GM19240 (cell line): ENCODE measurements around the gene MOB1B.
"Not testable (repeated sequence)": the region's sequence is repeated elsewhere in the genome, so short reads cannot be mapped to it uniquely, and the experiment has no call there.

Experiments
- DNase-seq: peaks from one replicate; pipeline ENCODE4 v3.0.0; 2011; ENCODE audit warnings: low spot score; ENCODE audit not compliant: insufficient read length

MOB1B gene

DNA sequence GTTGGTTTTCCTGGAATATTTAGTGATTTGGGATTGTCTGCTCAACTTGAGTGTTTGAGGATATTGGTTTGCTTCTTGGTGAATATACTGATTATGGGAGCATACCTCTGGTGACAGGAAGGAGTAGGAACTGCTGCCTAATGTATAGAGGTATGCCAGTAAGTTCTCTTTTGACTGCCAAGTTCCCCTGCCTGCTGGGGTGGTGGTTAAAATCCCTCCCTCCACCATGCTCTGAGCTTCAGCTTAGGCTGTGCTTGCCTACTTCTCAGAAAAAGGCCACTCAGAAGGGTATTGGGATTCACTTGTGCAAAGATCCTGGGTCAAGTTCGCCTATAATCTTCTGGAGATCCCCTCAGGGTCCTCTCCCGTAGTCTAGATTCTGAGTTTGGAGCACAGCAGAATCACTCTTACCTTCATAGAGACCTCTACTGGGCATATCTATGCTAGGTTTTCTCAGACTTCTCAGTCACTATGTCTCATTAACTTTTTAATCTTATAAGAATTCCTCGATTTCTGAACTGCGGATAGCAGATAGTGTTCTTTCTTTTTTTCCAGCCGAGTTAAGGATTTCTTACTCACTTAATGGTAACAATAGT, 46.6 kb downstream of the MOB1B start:
- no peak for DNase-seq

DNA sequence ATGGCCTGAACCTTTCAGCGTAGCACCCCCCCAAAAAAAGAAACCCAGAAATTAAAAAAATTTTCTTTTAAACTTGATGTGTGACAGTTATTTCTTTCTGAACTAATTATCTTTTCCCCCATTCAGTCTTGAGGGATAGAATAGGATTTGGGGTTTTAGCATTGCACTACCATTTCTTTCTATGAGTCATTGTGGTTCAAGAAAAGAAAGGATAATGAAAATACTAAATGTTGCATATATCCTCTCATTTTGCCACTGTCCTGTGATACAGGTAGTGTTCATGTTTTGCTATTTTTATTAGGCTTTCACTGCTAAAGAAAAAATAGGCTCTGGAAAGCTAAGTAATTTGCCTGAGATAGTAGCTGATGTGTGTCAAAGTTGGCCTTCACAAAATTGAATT, 51.9 kb downstream of the MOB1B start:
- no peak for DNase-seq

DNA sequence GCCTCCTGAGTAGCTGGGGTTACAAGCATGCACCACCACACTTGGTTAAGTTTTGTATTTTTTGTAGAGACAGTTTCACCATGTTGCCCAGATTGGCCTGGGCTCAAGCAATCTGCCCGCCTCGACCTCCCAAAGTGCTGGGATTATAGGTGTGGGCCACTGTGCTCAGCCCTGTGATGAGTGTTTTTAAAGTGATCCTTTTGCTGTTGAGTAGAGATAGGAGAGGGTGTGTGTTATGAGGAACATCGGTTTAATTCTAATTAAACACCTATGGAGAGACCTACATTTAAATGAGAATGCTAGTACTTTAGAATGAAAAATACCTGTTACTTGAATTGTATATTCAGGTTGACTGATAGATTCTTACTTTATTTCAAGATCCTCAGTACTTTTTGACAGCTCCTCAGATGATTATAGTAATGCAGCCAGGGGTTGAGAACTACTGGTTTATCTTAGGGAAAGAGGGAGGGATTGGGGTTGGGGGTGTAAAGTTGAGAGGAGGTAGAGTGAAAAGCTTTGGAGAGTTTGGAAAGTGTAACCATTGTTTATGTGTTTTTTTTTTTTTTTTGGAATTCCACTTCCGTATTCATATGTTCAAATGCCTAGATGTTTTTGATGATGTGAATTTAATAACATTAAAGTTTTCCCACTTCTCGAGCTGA, 54.5 kb downstream of the MOB1B start:
- no peak for DNase-seq

DNA sequence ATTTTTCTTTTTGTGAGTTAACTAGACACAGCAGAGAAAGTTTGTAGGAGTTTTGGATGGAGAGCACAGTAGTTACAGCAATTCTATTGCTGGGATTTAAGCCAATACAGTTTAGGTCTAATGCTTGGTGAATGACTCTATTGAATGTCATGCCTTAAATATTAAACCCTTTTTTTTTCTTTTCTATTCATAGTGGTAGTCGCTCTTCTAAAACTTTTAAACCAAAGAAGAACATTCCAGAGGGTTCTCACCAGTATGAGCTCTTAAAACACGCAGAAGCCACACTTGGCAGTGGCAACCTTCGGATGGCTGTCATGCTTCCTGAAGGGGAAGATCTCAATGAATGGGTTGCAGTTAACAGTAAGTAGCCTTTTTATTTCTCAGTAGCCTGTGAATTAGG, 56.5 kb downstream of the MOB1B start:
- no peak for DNase-seq

DNA sequence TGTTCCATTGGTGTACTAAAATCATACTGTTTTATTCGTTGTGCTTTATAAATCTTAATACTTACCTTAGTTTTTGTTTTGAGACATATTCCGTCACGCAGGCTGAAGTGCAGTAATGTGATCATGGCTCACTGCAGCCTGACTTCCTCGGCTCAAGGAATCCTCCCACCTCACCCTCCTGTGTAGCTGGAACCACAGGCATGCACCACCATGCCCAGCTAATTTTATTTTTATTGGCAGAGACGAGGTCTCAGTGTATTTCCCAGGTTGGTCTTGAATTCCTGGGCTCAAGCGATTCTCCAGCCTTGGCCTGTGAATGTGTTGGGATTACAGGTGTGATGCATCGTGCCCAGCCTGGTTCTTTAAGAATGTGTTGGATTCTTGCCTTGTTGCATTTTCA, 66.9 kb downstream of the MOB1B start:
- DNase-seq, result no peak

DNA sequence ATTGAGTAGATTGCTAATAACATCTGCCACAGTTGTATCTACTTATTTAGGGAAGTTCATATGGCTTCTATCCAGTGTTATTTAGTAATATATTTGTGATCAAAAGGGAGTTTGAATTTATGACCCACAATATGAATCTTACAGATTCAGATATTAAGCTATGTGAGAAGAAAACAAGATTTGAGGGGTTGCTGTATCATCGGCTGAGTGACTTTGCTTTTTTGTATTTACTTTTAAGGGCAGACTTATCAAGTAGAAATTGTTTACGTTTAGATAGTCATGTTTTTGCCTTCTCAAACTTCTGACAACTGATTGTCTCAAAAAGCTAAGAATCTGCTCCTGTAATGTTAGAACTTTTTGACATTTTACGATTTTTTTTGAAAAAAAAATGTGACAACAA, 74.1 kb downstream of the MOB1B start:
- no peak for DNase-seq

DNA sequence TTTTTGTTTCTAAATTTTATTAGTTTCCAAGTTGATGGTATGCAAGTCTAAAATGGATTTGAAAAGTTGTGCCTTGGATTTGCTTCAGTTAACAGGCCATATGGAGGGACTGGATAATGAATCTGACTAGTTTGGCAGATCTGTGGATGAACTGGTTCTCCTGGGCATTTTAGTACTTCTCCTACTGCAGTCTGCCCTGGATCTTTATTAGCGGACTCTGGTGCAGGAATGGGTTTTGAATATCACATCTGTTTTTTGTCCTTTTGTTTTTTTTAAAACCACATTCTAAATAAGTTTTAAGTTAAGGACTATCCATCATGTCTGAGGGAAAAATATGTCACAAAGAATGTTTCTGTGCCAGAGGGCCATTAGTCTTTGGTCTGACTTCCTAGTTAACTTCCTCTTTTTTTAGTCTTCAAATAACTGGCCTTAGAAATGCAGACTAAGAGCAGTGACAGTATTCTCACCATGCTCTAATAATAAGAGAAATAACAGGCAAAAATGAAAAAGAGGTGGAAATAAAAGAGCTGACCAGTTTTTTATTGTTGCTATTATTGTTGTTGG, 77.4 kb downstream of the MOB1B start:
- no peak for DNase-seq

DNA sequence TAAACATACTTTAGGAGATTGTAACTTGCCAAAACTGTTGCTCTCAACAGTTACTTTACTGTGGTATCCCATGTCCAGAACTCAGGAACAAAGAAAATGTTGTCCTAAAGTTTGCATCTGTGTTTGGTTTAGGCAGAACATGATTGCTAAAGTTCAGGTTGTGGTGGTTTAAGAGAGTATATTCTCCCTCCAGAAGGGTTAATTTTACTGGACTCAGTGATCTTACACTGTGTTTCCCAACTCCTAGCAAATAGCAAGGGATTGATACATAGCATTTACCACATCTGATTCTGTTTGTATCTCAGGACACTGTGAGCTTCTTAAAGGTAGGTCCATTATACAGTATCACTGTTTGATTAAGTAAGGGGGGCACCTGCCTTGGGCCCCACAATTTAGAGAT, 78.0 kb downstream of the MOB1B start:
- DNase-seq, result no peak

DNA sequence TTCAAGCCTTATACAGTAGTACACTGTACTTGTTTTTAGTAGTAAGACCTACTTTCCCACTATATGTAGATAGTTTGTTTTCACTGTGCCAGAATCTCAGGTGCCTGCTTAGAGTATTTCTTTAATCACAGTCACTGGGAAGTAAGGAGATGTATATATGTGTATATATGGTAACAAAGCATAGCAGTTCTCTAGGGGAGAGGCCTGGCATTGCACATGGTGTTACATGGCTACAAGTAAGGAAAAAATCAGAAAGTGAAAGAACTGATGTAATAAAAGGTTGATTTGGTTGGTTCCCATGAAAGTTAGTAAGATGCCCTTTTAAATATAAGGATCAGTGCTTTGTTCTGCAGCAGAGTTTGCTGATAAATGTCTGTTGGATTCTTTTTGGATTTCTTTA, 81.9 kb downstream of the MOB1B start:
- DNase-seq, result no peak

DNA sequence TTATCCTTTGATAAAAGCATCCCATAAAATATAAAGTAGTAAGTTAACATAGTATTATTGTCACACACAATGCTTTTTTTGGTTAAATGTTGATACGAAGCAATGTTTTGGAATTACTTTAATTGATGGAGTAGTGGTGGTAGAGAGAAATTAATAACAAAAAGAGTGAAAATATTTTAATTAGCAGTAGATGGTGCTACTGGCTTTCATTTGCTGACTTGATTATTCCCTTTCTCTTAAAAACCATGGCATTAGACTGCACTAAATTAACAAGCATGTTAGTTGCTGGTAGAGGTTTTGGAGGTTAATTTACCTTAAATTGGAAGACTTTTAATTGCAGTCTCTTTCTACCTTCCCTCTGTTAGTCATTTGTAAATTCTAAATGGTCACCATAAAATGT, 82.4 kb downstream of the MOB1B start:
- DNase-seq, result no peak

DNA sequence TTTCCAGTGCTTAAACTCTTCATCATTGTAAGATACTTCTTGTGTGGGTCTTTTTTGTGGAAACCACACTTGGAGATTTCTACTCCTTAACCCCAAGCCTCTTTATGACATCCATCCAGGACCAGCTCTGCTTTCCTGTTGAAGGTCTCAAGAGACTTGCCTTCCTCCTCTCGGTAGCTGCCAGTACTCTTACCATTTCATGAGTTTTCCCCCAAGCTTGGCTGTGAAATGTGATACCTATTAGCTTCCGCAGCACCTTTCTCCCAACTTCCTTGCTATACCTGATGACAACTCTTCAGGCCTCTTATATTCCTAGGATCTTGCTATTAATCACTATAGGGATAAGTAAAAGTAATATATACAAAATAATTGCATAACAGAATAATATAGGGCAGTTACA, 89.4 kb downstream of the MOB1B start:
- no peak for DNase-seq

DNA sequence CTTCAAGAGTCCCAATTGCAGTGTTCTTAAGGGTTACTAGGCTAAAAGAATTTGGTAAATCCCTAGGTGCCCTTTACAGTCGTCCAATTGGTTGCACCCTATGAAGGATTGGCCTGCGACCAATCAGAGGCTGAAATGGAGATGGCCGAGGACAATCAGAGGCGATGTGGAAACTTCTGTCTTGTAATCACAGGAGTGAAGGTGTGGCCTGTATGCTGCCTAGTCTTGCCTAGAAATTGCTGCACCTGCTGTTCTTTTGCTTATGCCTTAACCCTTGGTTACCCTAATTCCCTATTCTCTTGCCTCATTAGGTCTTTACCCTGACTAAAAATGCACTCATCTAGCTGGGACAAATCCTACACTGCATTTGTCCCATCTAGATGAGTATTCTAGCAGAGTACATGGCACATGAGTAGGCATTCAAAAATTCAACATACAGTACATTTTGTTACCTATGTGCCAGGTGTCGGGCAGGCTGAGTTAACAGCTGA, 90.3 kb downstream of the MOB1B start:
- no peak for DNase-seq

DNA sequence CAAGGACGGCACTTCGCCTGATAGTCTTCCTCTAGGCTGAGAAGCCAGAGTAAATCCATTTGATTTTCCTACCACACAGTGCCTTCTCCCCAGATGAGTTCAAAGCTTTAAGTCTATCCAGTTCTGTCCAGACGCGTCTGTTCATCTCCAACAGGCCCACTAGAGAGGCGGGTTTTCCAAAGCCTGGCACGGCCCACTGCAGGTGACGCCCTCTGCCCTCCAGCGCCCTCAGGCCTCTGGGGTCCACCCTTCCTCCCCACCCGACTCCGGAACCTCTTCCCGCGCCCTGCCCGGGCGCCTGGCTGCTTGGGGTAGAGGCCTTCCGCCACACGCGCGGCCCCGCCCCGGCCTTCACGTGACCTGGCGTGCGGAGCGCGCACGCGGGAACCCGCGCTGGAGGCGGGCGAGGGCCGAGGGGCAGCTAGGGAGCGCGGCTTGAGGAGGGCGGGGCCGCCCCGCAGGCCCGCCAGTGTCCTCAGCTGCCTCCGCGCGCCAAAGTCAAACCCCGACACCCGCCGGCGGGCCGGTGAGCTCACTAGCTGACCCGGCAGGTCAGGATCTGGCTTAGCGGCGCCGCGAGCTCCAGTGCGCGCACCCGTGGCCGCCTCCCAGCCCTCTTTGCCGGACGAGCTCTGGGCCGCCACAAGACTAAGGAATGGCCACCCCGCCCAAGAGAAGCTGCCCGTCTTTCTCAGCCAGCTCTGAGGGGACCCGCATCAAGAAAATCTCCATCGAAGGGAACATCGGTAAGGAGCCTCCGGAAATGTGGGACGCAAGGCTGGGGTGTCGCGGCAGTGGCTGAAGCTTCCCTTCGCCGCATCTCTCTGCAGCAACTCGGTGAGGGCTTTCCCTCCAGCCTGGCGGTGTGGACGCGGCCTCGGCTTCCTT, 91.3 kb downstream of the MOB1B start, which contains the start of gene DCK:
DCK (plus strand) TSS at position 469 of the 888 bp plus-strand sequence; CDS start at position 656, 187 bp downstream.
- peak; percentile 70 for DNase-seq

DNA sequence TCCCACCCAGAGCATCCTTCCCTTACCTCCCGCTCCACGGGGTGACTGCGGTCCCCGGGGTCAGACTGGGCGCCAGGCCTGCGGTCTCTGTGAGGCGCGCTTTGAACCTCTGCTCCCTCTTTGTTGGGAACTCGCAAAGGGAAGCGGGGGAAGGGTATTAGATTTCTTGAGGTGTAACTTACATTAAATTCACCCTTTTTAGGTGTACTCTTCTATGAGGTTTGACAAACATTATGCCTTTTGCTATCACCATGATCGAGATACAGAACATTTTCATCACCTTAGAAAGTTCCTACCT, 91.8 kb downstream of the MOB1B start:
- no peak for DNase-seq

DNA sequence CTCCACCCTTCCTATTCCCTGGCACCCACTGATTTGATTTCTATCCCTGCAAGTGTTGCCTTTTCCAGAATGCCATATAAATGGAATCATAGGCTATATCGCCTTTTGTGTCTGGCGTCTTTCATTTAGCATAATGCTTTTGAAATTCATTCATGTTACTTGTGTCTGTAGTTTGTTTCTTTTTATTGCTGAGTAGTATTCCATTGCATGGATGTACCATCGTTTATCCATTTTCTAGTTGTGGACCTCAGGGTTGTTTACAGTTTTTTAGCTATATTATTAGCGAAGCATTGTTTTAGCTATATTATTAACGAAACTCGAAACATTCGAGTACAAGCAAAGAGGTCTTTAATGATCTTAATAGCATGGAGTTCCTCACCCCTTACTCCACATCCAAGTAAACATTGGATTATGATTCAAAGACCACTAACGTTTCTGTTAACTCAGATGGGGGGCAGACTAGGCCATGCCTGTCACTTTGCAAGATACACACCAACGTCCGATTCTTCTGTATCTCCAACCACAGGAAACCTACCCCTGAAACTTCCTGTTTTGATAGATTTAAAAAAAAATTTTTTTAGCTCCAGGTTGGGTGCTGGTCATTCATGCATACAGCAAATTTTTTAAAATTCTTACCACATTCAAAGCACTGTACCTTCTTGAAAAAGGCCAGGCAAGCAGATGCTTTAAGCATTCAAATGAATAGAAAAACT, 92.4 kb downstream of the MOB1B start:
- DNase-seq, result no peak

DNA sequence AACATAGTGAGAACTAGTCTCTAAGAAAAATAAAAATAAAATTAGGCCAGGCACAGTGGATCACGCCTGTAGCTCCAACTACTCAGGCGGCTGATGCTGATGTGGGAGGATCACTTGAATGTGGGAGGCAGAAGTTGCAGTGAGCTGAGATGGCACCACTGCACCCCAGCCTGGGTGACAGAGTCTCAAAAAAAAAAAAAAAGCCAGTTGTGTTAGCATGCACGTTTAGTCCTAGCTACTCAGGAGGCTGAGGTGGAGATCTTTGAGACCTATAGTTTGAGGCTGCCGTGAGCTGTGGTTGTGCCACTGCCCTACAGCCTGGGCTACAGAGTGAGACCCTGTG, 93.8 kb downstream of the MOB1B start:
- no peak for DNase-seq

DNA sequence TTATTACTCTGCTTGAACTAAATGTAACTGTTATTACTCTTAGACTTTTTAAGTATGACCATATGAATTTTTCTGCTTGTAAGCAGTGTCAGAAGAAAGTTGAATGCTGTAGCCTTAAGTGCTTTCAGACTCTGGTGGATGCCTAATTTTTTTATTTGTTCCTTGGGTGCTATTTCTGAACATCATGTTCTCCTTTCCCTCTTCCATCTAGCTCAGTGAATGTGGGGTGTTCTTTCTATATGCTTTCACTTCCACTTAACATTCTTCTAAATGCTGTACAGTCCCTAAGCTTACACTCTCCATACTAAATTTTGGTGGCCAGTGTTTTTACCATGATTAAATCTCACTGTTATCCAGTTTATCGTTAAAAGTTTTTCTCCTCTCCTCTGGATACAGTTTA, 94.9 kb downstream of the MOB1B start:
- DNase-seq, result no peak

DNA sequence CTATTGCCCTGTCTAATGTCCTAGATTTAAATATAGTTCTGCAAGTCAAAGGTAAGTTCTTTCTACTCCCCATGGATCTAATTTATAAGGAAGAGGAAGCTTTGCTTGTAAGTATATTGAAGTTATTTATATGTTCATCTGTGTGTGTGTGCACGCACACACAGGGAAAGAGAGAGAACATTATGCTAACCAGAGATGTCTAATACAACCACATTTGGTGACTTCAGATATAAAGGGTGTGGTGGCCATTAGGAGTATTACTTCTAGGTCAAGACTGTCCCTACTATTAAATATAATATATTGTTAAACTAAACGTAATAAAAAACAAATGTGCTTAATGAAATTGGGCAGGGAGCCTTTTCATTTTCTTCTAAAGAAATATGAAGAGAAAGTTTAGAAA, 95.4 kb downstream of the MOB1B start:
- DNase-seq, result no peak

DNA sequence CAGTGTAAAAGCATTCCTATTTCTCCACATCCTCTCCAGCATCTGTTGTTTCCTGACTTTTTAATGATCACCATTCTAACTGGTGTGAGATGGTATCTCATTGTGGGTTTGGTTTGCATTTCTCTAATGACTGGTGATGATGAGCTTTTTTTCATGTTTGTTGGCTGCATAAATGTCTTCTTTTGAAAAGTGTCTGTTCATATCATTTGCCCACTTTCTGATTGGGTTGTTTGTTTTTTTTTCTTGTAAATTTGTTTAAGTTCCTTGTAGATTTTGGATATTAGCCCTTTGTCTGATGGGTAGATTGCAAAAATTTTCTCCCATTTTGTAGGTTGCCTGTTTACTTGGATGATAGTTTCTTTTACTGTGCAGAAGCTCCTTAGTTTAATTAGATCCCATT, 97.5 kb downstream of the MOB1B start:
- DNase-seq, result not testable (repeated sequence)

DNA sequence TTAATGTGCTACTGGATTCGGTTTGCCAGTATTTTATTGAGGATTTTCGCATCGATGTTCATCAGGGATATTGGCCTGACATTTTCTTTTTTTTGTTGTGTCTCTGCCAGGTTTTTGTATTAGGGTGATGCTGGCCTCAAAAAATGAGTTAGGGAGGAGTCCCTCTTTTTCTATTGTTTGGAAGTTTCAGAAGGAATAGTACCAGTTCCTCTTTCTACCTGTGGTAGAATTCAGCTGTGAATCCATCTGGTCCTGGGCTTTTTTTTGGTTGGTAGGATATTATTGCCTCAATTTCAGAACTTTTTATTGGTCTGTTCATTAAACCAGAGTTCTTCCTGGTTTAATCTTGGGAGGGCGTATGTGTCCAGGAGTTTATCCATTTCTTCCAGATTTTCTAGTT, 99.2 kb downstream of the MOB1B start:
- not testable (repeated sequence) for DNase-seq

DNA sequence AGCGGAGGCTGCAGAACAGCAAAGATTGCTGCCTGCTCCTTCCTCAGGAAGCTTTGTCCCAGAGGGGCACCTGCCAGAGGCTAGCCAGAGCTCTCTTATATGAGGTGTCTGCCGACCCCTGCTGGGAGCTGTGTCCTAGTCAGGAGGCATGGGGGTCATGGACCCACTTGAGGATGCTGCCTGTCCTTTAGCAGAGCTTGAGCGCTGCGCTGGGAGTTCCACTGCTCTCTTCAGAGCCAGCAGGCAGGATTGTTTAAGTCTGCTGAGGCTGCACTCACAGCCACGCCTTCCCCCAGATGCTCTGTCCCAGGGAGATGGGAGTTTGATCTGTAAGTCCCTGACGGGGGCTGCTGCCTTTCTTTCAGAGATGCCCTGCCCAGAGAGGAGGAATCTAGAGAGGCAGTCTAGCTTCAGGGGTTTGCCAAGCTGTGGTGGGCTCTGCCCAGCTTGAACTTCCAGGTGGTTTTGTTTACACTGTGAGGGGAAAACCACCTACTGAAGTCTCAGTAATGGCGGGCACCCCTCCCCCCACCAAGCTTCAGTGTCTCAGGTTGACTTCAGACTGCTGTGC, 102.2 kb downstream of the MOB1B start:
- DNase-seq, result no peak
